GM18502 (cell line): ENCODE data around the gene MRPL4.
A peak's percentile ranks its signal among the peaks of the same experiment; 100 is the strongest.
"Not testable (repeated sequence)": the region's sequence is repeated elsewhere in the genome, so short reads cannot be mapped to it uniquely, and the experiment has no call there.

Experiments
- ATAC-seq: cut with Tn5 transposase; IDR thresholded peaks from one replicate; pipeline ENCODE4 v1.9.1; 2021; ENCODE audit warnings: mild to moderate bottlenecking; ENCODE audit not compliant: unreplicated experiment, poor library complexity

MRPL4 gene

GRCh38 chr19:10259162-10259905 lies 7.3 kb downstream of the MRPL4 start:
- no peak for ATAC-seq

DNA sequence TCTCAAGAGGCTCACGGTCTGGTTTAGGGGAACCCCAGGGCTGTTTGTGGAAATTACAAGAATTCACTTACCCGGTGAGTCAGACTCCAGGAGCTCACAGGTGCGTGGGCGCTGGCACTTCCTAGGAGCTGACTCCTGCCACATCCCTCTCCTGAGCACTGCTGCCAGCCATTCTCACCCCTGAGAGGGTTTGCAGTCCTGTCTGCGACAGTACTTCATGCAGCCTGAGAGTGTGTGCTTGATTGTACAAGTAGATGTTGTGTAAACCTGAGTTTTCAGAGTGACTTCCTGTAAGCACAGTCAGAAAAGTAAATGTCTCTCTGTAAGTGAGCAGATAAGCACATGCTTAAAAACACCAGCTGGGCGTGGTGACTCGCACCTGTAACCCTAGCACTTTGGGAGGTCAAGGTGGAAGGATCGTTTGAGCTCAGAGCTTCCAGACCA lies 8.1 kb downstream of the MRPL4 start:
- ATAC-seq: no peak

- no peak for ATAC-seq
Measured at GRCh38 chr19:10262771-10263170, 10.8 kb downstream of the MRPL4 start.

DNA sequence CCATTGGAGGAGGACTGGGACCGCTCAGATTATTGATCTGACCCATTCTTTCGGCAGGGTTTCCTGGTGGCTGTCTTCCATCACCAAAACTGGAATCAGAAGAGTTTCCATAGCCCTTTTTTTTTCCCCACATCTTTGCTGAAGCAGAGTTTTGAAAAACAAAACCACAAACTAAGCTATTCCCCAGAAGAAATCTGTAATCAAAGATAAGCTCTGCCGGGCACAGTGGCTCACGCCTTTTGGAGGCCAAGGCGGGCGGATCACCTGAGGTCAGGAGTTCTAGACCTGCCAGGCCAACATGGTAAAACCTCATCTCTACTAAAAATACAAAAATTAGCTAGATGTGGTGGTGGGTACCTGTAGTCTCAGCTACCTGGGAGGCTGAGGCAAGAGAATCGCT lies 14.7 kb downstream of the MRPL4 start:
- no peak for ATAC-seq

- no peak for ATAC-seq
Measured at GRCh38 chr19:10268071-10268470, 16.1 kb downstream of the MRPL4 start.

DNA sequence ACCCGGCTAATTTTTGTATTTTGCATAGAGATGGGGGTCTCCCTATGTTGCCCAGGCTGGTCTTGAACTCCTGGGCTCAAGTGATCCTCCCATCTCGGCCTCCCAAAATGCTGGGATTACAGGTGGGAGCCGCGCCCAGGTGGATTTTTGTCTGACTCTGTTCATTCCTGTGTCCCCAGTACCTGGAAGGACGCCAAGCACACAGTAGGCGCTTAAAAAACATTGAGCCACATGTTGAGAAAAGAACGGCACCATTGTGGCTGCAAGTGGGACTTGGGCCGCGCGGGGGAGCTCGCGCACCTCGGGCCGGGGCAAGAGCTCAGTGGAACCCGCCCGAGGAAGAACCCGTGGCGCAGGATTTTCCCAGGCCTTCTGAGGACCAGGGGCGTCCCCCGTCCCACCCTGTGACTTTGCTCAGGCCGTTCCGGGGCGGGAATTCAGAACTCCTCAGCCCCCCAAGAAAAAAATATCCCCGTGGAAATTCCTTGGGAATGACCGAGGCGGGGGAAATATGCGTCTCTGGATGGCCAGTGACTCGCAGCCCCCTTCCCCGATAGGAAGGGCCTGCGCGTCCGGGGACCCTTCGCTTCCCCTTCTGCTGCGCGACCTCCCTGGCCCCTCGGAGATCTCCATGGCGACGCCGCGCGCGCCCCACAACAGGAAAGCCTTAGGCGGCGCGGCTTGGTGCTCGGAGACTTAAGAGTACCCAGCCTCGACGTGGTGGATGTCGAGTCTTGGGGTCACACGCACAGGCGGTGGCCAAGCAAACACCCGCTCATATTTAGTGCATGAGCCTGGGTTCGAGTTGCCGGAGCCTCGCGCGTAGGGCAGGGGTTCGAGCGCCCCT lies 17.5 kb downstream of the MRPL4 start:
- ATAC-seq: peak; percentile 37

DNA sequence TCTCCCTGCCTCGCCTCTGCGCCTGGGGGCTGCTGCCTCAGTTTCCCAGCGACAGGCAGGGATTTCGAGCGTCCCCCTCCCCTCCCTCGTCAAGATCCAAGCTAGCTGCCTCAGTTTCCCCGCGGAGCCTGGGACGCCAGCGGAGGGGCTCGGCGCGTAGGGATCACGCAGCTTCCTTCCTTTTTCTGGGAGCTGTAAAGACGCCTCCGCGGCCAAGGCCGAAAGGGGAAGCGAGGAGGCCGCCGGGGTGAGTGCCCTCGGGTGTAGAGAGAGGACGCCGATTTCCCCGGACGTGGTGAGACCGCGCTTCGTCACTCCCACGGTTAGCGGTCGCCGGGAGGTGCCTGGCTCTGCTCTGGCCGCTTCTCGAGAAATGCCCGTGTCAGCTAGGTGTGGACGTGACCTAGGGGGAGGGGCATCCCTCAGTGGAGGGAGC lies 18.2 kb downstream of the MRPL4 start:
- peak; percentile 38 for ATAC-seq

DNA sequence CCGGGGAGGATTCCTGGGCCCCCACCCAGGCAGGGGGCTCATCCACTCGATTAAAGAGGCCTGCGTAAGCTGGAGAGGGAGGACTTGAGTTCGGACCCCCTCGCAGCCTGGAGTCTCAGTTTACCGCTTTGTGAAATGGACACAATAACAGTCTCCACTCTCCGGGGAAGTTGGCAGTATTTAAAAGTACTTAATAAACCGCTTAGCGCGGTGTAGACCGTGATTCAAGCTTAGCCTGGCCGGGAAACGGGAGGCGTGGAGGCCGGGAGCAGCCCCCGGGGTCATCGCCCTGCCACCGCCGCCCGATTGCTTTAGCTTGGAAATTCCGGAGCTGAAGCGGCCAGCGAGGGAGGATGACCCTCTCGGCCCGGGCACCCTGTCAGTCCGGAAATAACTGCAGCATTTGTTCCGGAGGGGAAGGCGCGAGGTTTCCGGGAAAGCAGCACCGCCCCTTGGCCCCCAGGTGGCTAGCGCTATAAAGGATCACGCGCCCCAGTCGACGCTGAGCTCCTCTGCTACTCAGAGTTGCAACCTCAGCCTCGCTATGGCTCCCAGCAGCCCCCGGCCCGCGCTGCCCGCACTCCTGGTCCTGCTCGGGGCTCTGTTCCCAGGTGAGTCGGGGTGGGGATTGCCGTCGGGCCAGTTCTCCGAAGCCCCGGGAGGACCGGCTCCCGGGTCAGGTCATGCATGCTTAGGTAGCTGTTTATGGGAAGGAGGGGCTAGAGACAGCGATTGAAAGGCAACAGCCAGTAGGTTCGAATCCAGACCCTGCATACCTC lies 18.8 kb downstream of the MRPL4 start, which contains the start of gene ICAM1:
Gene ICAM1 (plus strand): TSS at position 505 of the 779 bp plus-strand sequence. CDS start 40 bp downstream, at position 545.
- peak; percentile 45 for ATAC-seq

DNA sequence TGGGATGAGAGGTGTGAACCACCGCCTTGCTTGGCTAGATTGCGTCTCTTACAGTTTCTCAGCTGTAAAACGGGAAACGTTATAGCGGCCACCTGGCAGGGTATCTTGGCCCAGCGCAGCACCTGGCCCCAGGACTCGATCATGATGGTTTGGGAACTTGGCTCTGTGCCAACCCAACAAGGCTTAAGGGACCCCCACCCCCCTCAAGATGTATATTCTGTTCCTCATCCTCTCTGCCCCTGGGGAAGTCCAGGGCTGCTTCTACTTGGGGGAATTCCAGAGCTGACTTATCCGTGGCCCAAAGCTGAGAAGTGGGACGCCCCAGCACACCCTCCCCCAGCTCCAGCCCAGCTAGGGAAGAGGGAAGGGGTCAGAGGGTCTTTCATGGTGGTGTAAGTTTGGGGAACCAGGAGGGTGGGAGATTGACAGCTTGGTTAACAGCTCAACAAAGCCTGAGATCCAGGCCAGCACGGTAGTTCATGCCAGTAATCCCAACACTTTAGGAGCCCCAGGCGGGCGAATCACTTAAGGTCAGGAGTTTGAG lies 19.6 kb downstream of the MRPL4 start:
- peak; percentile 33 for ATAC-seq

DNA sequence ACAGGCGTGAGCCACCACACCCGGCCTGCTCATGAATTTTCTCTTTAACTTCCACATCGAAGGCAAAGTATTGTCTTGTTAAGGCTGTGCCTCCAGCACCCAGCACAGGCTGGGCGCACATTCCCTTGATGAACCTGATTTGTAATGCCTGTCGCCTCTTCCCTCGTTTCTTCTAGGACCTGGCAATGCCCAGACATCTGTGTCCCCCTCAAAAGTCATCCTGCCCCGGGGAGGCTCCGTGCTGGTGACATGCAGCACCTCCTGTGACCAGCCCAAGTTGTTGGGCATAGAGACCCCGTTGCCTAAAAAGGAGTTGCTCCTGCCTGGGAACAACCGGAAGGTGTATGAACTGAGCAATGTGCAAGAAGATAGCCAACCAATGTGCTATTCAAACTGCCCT lies 22.6 kb downstream of the MRPL4 start:
- no peak for ATAC-seq

- no peak for ATAC-seq
Measured at GRCh38 chr19:10277795-10278589, 26.0 kb downstream of the MRPL4 start.

- ATAC-seq: no peak
Measured at GRCh38 chr19:10278935-10279334, 26.9 kb downstream of the MRPL4 start.

- ATAC-seq: no peak
Measured at GRCh38 chr19:10279737-10280442, 27.9 kb downstream of the MRPL4 start.

DNA sequence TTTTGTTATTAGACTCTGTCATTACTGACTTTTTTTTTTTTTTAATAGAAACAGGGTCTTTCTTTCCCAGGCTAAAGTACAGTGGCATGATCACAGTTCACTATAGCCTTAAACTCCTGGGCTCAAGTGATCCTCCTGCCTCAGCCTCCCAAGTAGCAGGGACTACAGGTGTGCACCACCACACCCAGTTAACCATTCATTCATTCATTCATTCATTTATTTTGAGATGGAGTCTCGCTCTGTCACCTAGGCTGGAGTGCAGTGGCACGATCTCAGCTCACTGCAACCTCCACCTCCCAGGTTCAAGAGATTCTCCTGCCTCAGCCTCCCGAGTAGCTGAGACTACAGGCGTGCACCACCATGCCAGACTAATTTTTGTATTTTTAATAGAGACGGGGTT lies 30.0 kb downstream of the MRPL4 start:
- ATAC-seq: not testable (repeated sequence)

GRCh38 chr19:10283301-10284064 lies 31.5 kb downstream of the MRPL4 start:
- no peak for ATAC-seq

GRCh38 chr19:10284065-10284959 lies 32.3 kb downstream of the MRPL4 start:
- no peak for ATAC-seq

- no peak for ATAC-seq
Measured at GRCh38 chr19:10284960-10285278, 32.9 kb downstream of the MRPL4 start.
